ENCODE data around the gene PGR. TPM values are rescaled to one million over a fixed set of nuclear protein-coding genes. Genes with fewer than 3 reads are reported as not detected.

Gene PGR
- under 0.01 TPM in 1 of 2 replicates, not detected in the other for total RNA-seq

DNA sequence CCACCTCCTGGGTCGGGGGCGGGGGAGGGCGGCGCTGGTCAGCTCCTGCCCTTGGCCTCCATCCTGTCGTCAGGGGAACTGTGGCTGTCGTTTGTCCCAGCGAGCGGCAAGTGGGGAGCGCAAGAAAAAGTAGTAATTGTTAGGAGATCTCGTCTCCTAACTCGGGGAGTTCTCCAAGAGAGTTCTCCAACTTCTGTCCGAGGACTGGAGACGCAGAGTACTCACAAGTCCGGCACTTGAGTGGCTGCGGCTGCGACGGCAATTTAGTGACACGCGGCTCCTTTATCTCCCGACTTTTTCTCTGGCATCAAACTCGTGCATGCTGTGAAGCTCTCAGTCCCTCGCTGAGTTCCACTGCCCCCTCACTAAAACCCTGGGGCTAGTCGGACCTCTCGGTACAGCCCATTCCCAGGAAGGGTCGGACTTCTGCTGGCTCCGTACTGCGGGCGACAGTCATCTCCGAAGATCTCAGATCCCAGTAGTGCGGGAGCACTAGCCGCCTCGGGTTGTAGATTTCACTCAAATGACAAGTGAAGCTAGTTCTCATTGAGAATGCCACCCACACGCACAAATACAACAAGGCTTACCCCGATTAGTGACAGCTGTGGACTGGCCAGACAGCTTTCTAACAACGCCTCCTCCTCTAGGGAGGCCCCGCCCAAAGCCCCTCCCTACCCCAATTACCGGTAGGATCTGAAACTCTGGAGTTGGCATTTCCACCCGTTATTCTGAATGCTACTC is at the start of gene PGR:
PGR (minus strand) TSS at position 611 of the 741 bp plus-strand sequence. CDS start 743 bp downstream, outside the sequence.

